Stimulated activated CD4-positive, alpha-beta T cell treated with anti-CD3 and anti-CD28 coated beads, Interleukin-4, amount 100 ng/mL, for 48 hours (primary cell): ENCODE measurements around the gene TBC1D20.
A peak's percentile ranks its signal among the peaks of the same experiment; 100 is the strongest.
"Not testable (repeated sequence)": the region's sequence is repeated elsewhere in the genome, so short reads cannot be mapped to it uniquely, and the experiment has no call there.

Source experiments
- DNase-seq, 2 donors: peaks; one replicate each; pipeline ENCODE4 v3.0.0-alpha.2; 2020; ENCODE audit warnings: low read depth in 2 of 2

The TBC1D20 gene, protein sequence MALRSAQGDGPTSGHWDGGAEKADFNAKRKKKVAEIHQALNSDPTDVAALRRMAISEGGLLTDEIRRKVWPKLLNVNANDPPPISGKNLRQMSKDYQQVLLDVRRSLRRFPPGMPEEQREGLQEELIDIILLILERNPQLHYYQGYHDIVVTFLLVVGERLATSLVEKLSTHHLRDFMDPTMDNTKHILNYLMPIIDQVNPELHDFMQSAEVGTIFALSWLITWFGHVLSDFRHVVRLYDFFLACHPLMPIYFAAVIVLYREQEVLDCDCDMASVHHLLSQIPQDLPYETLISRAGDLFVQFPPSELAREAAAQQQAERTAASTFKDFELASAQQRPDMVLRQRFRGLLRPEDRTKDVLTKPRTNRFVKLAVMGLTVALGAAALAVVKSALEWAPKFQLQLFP

GRCh38 chr20:462199-462991 lies at the start of gene TBC1D20:
TSS of gene TBC1D20 (minus strand) at chr20:462533. CDS start at chr20:462405, 128 bp downstream.
- DNase-seq, result peak; percentile 71 to 86

- not testable (repeated sequence) for DNase-seq
Observed at GRCh38 chr20:510328-511057, 48.2 kb upstream of the TBC1D20 start.

DNA sequence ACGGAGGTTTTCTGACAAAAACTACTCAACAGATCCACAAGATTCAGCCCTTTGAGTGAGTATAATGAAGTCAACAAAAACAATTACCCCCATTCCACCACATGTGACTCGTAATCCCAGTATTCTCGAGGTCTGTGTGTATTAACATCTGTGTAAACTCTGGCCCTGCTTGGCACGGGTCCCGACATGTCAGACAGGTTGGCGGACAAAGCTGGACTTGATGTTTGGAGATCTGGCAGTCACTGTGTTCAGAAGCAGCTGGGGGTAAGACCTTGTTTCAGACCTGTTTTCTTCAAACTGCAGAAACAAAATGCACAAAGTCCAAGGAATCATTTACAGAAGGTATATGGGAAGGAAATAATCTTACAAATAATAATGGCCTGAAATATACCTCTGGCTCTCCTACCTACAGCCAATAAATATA lies 46.0 kb upstream of the TBC1D20 start:
- DNase-seq, result not testable (repeated sequence)

DNA sequence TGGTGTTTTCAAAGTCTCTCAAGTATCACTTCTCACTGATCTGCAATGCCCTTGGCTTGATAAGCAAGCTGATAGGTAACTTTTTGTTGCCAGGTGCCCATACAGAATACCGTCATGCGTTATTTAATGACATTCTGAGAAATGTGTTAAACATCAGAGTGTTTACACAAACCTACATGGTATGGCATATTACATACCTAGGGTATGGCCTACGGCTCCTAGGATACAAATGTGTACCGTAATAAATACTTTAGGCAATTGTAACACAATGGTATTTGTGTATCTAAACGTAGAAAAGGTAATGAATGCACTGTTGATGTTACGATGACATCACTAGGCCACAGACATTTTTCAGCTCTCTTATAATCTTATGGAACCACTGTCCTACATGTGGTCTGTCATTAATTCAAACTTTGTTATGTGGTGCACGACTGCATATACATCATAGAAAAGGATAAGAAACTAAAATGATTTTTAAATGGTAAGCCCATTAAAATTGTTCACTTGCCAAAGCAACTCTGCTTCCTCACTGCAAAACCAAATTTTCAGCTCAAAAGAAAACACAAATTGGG lies 45.5 kb upstream of the TBC1D20 start:
- DNase-seq, result no peak

- DNase-seq, result no peak
Observed at GRCh38 chr20:507006-507758, 44.8 kb upstream of the TBC1D20 start.

DNA sequence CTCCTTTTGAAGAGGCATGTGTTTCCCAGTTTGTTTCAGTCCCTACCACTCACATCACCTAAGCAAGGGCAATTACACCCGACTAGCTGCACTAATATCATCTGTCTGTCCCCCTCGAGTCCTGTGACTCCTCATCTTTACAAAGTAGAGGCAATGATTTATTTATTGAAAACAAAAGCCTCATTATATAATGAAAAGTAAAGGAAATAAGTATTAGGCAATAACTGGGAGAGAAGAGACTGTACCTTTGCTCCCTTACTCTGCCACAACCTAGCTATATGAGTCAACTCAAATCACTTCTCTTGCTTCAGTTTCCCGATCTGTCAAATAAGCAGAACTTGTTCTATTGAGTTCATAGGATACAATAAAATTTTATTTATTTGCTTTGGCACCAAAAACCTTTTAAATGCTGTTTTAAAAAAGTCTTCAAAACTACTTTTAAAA lies 42.3 kb upstream of the TBC1D20 start:
- DNase-seq, result no peak

DNA sequence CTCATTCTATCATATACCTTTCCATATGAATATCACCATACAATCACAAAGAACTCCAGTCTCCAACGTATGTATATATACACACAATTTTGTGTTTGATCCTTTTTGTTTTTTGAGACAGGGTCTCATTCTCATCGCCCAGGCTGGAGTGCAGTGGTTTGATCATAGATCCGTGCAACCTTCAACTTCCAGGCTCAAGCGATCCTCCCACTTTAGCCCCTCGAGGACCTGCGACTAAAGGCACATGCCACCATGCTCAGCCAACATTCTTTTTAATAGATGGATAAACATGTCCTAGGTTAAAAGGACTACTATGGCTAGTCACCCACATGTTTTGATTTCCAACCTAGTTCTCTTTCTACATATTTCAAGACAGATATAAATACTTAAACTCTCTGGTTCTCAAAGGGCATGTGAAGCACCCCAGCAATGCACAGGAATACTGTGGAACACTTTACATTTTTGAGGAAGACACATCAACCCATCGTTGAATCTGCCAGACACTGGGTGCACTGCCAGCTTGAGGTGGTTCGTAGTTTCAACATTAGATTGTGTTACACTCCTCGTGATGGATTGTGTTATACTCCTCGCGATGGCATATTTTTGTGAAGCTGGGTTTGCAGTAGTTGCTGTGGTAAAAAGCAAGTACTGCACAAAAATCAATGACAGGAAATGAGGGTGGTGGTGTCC lies 40.9 kb upstream of the TBC1D20 start:
- no peak for DNase-seq

- no peak for DNase-seq
Observed at GRCh38 chr20:497979-498378, 35.6 kb upstream of the TBC1D20 start.

- DNase-seq, result no peak
Observed at GRCh38 chr20:496126-496696, 33.9 kb upstream of the TBC1D20 start.

- no peak for DNase-seq
Observed at GRCh38 chr20:492159-492558, 29.8 kb upstream of the TBC1D20 start.

- no peak for DNase-seq
Observed at GRCh38 chr20:487655-488054, 25.3 kb upstream of the TBC1D20 start.

- DNase-seq, result no peak
Observed at GRCh38 chr20:483815-484644, 21.7 kb upstream of the TBC1D20 start.

DNA sequence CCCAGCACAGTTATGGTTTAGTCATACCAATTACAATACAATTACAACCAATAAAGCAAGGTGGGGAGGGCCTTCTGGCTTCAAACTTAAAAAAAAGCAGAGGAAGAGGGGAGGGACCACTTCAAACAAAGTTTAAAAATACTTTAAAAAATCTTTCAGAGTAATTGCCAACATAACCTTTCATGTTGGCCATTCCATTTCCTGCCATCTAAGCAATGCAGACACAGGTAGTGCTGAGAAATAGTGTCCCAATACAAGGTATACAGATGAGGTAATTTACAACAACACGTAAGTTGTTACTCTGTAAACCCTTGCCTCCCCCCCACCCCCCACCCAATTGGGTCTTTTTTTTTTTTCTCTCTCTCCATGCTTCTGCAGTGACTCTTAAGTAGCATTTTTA lies 18.8 kb upstream of the TBC1D20 start:
- no peak for DNase-seq

DNA sequence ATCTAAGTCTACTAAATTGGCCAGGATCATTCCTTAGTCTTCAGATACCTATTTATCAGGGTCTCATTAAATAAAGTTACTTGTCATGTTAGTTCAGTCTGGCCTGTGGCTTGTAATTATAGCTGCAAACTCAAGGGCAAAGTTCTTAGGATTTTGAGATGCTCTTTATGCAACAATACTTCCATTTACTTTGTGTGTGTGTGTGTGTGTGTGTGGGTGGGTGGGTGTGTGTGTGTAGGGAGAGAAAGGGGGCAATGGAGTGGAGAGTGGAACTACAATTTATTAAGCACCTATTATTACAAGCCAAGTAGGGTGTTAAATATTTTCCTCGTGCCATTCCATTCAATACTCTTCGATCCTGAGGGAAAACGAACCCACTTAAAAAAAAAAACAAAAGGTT lies 17.7 kb upstream of the TBC1D20 start:
- no peak for DNase-seq

DNA sequence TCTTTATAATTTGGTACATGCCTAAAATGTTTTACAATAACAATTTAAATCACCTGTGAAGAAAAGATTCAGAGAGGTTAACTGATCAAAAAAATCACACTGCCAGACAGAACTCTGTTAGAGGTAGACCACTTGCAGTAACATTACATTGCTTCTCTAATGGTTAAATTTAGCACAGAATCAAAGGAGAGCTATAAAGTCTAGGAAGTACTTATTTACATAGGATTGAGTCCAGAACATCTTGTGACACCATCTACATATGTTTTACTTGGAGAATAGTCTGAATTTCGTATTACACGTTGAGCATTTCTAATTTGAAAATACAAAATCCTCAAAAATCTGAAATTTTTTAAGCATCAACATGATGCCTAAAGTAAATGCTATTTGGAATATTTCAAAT lies 17.2 kb upstream of the TBC1D20 start:
- no peak for DNase-seq

DNA sequence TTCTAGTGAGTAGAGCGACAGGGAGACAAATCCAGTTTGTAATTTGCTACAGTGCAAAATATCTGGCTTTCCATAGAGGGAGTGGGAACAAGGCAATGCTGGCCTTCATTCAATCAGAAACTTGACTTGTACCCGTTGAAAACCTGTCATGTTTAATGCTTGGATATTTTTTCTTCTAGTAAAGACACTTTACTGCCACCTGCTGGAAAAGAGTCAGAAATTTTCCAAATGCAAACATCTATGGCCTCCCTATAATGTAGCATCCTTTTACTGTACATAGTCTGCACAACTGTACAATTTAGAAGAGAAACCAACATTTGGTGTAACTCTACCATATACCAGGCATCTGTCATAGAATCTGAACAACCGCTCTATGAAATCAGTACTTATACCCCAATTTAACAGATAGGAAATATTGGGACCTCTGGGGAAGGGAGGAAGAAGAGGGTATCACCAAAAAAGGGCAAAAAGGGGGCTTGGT lies 16.7 kb upstream of the TBC1D20 start:
- DNase-seq, result no peak

GRCh38 chr20:478010-478948 lies 15.9 kb upstream of the TBC1D20 start:
- DNase-seq, result no peak
